Hepatocyte (in vitro differentiated cells): ENCODE results near the gene C16orf96. TPM values are rescaled to one million over a fixed set of nuclear protein-coding genes. Genes with fewer than 3 reads are reported as not detected.

Source experiments
- DNase-seq: peaks from one replicate; pipeline ENCODE4 v3.0.0-alpha.2; 2016; ENCODE audit warnings: low spot score
- H2AFZ ChIP-seq: fragments of 200-600 bp; sonication (generic); 2 replicates; pipeline ENCODE4 v1.6.0; 2016; ENCODE audit warnings: antibody characterized with exemption, mild to moderate bottlenecking
- H3K27ac ChIP-seq: fragments of 200-600 bp; sonication (generic); 2 replicates; pipeline ENCODE4 v1.5.1; 2016; ENCODE audit warnings: mild to moderate bottlenecking
- H3K27me3 ChIP-seq: fragments of 200-600 bp; sonication (generic); 2 replicates; pipeline ENCODE4 v1.6.1; 2016
- H3K36me3 ChIP-seq: fragments of 200-600 bp; sonication (generic); replicated peaks from 2 replicates; pipeline ENCODE4 v1.5.1; 2016; ENCODE audit warnings: low read depth; ENCODE audit not compliant: insufficient read depth
- H3K4me1 ChIP-seq: fragments of 200-600 bp; sonication (generic); 2 replicates; pipeline ENCODE4 v1.5.1; 2016; ENCODE audit warnings: mild to moderate bottlenecking, moderate library complexity; ENCODE audit not compliant: insufficient read depth
- H3K4me2 ChIP-seq: fragments of 200-600 bp; sonication (generic); 2 replicates; pipeline ENCODE4 v1.6.0; 2016
- H3K4me3 ChIP-seq: fragments of 200-600 bp; sonication (generic); 2 replicates; pipeline ENCODE4 v1.5.1; 2016; ENCODE audit warnings: mild to moderate bottlenecking
- H3K79me2 ChIP-seq: fragments of 200-600 bp; sonication (generic); 2 replicates; pipeline ENCODE4 v1.6.0; 2017; ENCODE audit warnings: mild to moderate bottlenecking
- H3K9me2 ChIP-seq: fragments of 200-600 bp; sonication (generic); replicated peaks from 2 replicates; pipeline ENCODE4 v1.6.0; 2017; ENCODE audit warnings: mild to moderate bottlenecking; ENCODE audit not compliant: insufficient read depth
- H3K9me3 ChIP-seq: fragments of 200-600 bp; sonication (generic); 2 replicates; pipeline ENCODE4 v1.5.1; 2016; ENCODE audit warnings: low read depth, mild to moderate bottlenecking
- H4K20me1 ChIP-seq: fragments of 200-600 bp; sonication (generic); 2 replicates; pipeline ENCODE4 v1.6.0; 2016; ENCODE audit warnings: mild to moderate bottlenecking; ENCODE audit not compliant: insufficient read depth, poor library complexity, severe bottlenecking
- CTCF ChIP-seq: fragments of 200-600 bp; sonication (generic); IDR thresholded peaks from 2 replicates; pipeline ENCODE4 v1.5.1; 2016; ENCODE audit warnings: antibody characterized with exemption, mild to moderate bottlenecking; ENCODE audit not compliant: poor library complexity
- EZH2 ChIP-seq: fragments of 200-600 bp; sonication (generic); IDR thresholded peaks from 2 replicates; pipeline ENCODE4 v1.6.1; 2016; ENCODE audit warnings: antibody characterized with exemption, mild to moderate bottlenecking, borderline replicate concordance
- EZH2phosphoT487 ChIP-seq: fragments of 200-600 bp; sonication (generic); IDR thresholded peaks from one replicate; pipeline ENCODE4 v1.6.1; 2018; ENCODE audit warnings: antibody characterized with exemption, mild to moderate bottlenecking, low read depth, moderate library complexity; ENCODE audit not compliant: unreplicated experiment, severe bottlenecking
- WGBS: methylation state at CpG from one replicate; pipeline ENCODE4 v1.1.6; 2016; ENCODE audit warnings: low lambda C conversion rate; ENCODE audit errors: missing lambda C conversion rate; 5-methylcytosine and 5-hydroxymethylcytosine counted together
- polyA plus RNA-seq: library from polyadenylated mRNA; unstranded; fragments of >200 nt; fragmentation: Nextera tagmentation; extraction: Ambion mirVana; gene quantifications from 2 replicates; pipeline ENCODE4 v1.2.1, GENCODE V29; 2016
- total RNA-seq: library from RNA; depleted of rRNA; stranded (reverse); fragments of >200 nt; gene quantifications from 2 replicates; pipeline ENCODE4 v1.2.3, GENCODE V29; 2014

The C16orf96 gene
- total and polyA plus RNA-seq, 2 experiments from 2014 or later: 0.20 TPM; not detected in 1

- Histone ChIP-seq H3K79me2 (no peaks in the 10 kb centered on the region), H3K27ac (no peak overlapping the region), H3K9me2 (no peaks in the 10 kb centered on the region), H2AFZ (no peak overlapping the region), H4K20me1 (no peaks in the 10 kb centered on the region), H3K27me3 (no peaks in the 10 kb centered on the region), H3K4me2 (no peak overlapping the region), H3K4me1 (no peaks in the 10 kb centered on the region), H3K4me3 (no peak overlapping the region), H3K36me3 (no peaks in the 10 kb centered on the region), H3K9me3 (no peaks in the 10 kb centered on the region)
- DNase-seq: no peak
- TF ChIP-seq EZH2 (no peak), EZH2phosphoT487 (no peak), CTCF (no peak)
- 67% methylated on average over 9 of the region's 9 CpGs for WGBS
Observed at GRCh38 chr16:4561596-4561995, 5.5 kb downstream of the C16orf96 start.

- no peaks in the 10 kb centered on the region for H3K79me2 ChIP-seq
- H3K9me2 ChIP-seq: no peaks in the 10 kb centered on the region
- no peak overlapping the region for H2AFZ ChIP-seq
- H3K36me3 ChIP-seq: no peaks in the 10 kb centered on the region
- H3K4me2 ChIP-seq: no peak overlapping the region
- H4K20me1 ChIP-seq: no peaks in the 10 kb centered on the region
- TF ChIP-seq EZH2 (no peak), CTCF (no peak), EZH2phosphoT487 (no peak)
- no peaks in the 10 kb centered on the region for H3K9me3 ChIP-seq
- DNase-seq: no peak
- no peak overlapping the region for H3K4me3 ChIP-seq
- H3K27ac ChIP-seq: no peak overlapping the region
- no peaks in the 10 kb centered on the region for H3K4me1 ChIP-seq
- H3K27me3 ChIP-seq: no peaks in the 10 kb centered on the region
- 87% methylated on average over 18 of the region's 18 CpGs for WGBS
Observed at GRCh38 chr16:4564661-4565267, 8.6 kb downstream of the C16orf96 start.

GRCh38 chr16:4566144-4566543 lies 10.0 kb downstream of the C16orf96 start:
- Histone ChIP-seq H3K9me3 (no peaks in the 10 kb centered on the region), H4K20me1 (no peaks in the 10 kb centered on the region), H3K4me2 (no peak overlapping the region), H3K79me2 (no peaks in the 10 kb centered on the region), H3K4me3 (no peak overlapping the region), H3K9me2 (no peaks in the 10 kb centered on the region), H2AFZ (no peak overlapping the region), H3K36me3 (no peaks in the 10 kb centered on the region), H3K27ac (no peak overlapping the region), H3K27me3 (no peaks in the 10 kb centered on the region), H3K4me1 (no peaks in the 10 kb centered on the region)
- no peak for TF ChIP-seq EZH2
- no peak for TF ChIP-seq EZH2phosphoT487
- TF ChIP-seq CTCF: no peak
- 88% methylated on average over 3 of the region's 3 CpGs for WGBS
- DNase-seq: no peak
